Heart left ventricle (tissue), 16 donors: ENCODE results near the gene NSUN2. TPM values are rescaled to one million over a fixed set of nuclear protein-coding genes. Genes with fewer than 3 reads are reported as not detected.

Source experiments
- ATAC-seq, 4 donors: fragments of 200-7000 bp; cut with Tn5 transposase; one replicate each; pipeline ENCODE4 v1.9.1; 2020 to 2022; ENCODE audit warnings: moderate library complexity in 4 of 4, mild to moderate bottlenecking in 3 of 4, moderate number of reproducible peaks in 1 of 4
- DNase-seq, 5 donors: peaks; one replicate each; pipeline ENCODE4 v3.0.0-alpha.2; 2020
- H3K27ac ChIP-seq, 12 donors: fragments of 200-600 bp; sonication (generic) in 4 of 12; one replicate each; pipeline versions ENCODE4 v1.5.0 to v1.8.0; 2016 to 2022; ENCODE audit warnings: mild to moderate bottlenecking in 2 of 12
- H3K27me3 ChIP-seq, 9 donors: fragments of 200-600 bp; sonication (generic) in 2 of 9; one replicate each; pipeline versions ENCODE4 v1.5.1 to v1.8.0; 2016 to 2022; ENCODE audit warnings: mild to moderate bottlenecking in 3 of 9
- H3K36me3 ChIP-seq, 9 donors: fragments of 200-600 bp; sonication (generic) in 2 of 9; one replicate each; pipeline versions ENCODE4 v1.5.0 to v1.8.0; 2018 to 2022; ENCODE audit warnings: mild to moderate bottlenecking in 2 of 9
- H3K4me1 ChIP-seq, 12 donors: fragments of 200-600 bp; sonication (generic) in 4 of 12; one replicate each; pipeline versions ENCODE4 v1.5.0 to v1.8.0; 2016 to 2022; ENCODE audit warnings: mild to moderate bottlenecking in 3 of 12
- H3K4me3 ChIP-seq, 12 donors: fragments of 200-600 bp; sonication (generic) in 4 of 12; one replicate each; pipeline versions ENCODE4 v1.5.0 to v1.8.0; 2017 to 2022; ENCODE audit warnings: mild to moderate bottlenecking in 9 of 12, moderate library complexity in 4 of 12
- H3K9me3 ChIP-seq, 12 donors: fragments of 200-600 bp; sonication (generic) in 4 of 12; one replicate each; pipeline versions ENCODE4 v1.5.0 to v1.8.0; 2016 to 2022; ENCODE audit warnings: mild to moderate bottlenecking in 1 of 12
- POLR2A ChIP-seq, 2 donors: fragments of 450-650 bp; IDR thresholded peaks; one replicate each; pipeline ENCODE4 v1.6.1; 2017; ENCODE audit warnings: antibody characterized with exemption in 2 of 2, mild to moderate bottlenecking in 2 of 2, moderate library complexity in 2 of 2
- WGBS, 4 donors: extraction: QIAGEN DNeasy Blood & Tissue Kit in 2 of 4; methylation state at CpG; one replicate each; pipeline versions ENCODE4 v1.1.5 to v1.1.7; 2013 to 2018; 5-methylcytosine and 5-hydroxymethylcytosine counted together
- intact Hi-C, 10 donors: fragments of 100-400 bp; cut with DNase I; formaldehyde crosslinking; loops; one replicate each; pipeline versions ENCODE4 v1.11.1 to v1.14.2; 2022
- polyA plus RNA-seq, 2 donors: library from polyadenylated mRNA; stranded (reverse); fragments of 200-250 nt; gene quantifications; one replicate each; pipeline ENCODE4 v1.2.3, GENCODE V29; 2013
- total RNA-seq, 9 donors: library from RNA; depleted of rRNA in 2 of 9; stranded (reverse); fragments of >200 nt in 2 of 9; fragmentation: NEBNext Ultra II Directional in 3 of 9; extraction: Animal tissue kit (Norgen Biotek cat#: 25700) in 3 of 9; gene quantifications; one replicate each; pipeline versions ENCODE4 v1.1.0 to v1.2.4, GENCODE V29; 2016 to 2023
- TF ChIP-seq, protein P1 (sequence below), 12 donors: fragments of 200-600 bp; sonication (generic) in 4 of 12; IDR thresholded peaks; one replicate each; pipeline versions ENCODE4 v1.5.0 to v1.8.0; 2018 to 2022; ENCODE audit warnings: antibody characterized with exemption in 12 of 12, mild to moderate bottlenecking in 5 of 12
- donor health status: ischemic (EF 13 %, LVEDD 7.1; RV severe dilation, severe dysfunction).
- donor health status: healthy with polysubstance abuse.
- donor health status: DM: no; HTN: yes; CAD: no.
- donor health status: DM: no; HTN: no; CAD: no.
- donor health status: ischemic (EF 25% LVEDD 6.9; RV normal size, moderate dysfunction).
- donor health status: ischemic (EF 25% LVEDD 5.7; RV mildly dilated, moderate dysfunction).
- donor health status: healthy.
- donor health status: DM: yes; HTN: yes; CAD: no.
- donor health status: ischemic (EF 35%, LVEDD 5.7; RV mildly dilated, moderate dysfunction).
- donor health status: nonischemic (EF 11% LVEDD 7.7; RV severe dilation, severe dysfunction).
- donor health status: DM: yes; HTN: yes; CAD: no.
- donor health status: PGD.
- donor health status: ischemic (EF 29% LVEDD 5.4; RV normal size, mild dysfunction).
- donor health status: nonischemic (EF 23%, LVEDD 6.1; RV moderate dilation, normal function).

NSUN2 gene
- total and polyA plus RNA-seq, 11 donors: 21.9 to 42.7 (median 34.0) TPM

DNA sequence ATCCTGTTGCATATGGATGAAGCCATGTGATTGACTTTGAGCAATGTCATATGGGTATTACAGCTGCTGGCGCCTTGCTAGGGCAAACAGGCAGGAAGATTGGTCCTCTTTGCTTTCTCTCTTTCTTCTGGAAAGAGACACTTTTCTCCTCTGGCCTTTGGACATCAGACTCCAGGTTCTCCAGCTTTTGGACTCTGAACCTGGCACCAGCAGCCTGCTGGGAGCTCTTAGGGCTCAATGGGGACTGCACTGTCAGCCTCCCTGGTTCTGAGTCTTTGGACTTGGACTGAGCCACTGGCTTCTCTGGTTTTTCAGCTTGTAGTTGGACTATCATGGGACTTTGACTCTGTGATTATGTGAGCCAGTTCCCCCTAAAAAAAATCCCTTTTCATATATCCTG, 45.5 kb upstream of the NSUN2 start:
- Histone ChIP-seq H3K4me1 (no peaks in the 10 kb centered on the region), H3K27me3 (peaks cover 0 to 4% (median 0%) of the 10 kb centered on the region in 9 donors), H3K27ac (no peak overlapping the region), H3K4me3 (no peak overlapping the region), H3K36me3 (no peaks in the 10 kb centered on the region), H3K9me3 (peaks cover 0 to under 1% (median 0%) of the 10 kb centered on the region in 12 donors)
- TF ChIP-seq POLR2A (IDR thresholded peaks at IDR 0.05): no peak
- TF ChIP-seq, protein P1, sequence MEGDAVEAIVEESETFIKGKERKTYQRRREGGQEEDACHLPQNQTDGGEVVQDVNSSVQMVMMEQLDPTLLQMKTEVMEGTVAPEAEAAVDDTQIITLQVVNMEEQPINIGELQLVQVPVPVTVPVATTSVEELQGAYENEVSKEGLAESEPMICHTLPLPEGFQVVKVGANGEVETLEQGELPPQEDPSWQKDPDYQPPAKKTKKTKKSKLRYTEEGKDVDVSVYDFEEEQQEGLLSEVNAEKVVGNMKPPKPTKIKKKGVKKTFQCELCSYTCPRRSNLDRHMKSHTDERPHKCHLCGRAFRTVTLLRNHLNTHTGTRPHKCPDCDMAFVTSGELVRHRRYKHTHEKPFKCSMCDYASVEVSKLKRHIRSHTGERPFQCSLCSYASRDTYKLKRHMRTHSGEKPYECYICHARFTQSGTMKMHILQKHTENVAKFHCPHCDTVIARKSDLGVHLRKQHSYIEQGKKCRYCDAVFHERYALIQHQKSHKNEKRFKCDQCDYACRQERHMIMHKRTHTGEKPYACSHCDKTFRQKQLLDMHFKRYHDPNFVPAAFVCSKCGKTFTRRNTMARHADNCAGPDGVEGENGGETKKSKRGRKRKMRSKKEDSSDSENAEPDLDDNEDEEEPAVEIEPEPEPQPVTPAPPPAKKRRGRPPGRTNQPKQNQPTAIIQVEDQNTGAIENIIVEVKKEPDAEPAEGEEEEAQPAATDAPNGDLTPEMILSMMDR (IDR thresholded peaks at IDR 0.05): no peak
- ATAC-seq: no peak
- no peak for DNase-seq
- WGBS, 4 donors: 67 to 94% (median 86%) methylated on average over 1 of the region's 1 CpG
- intact Hi-C loops: no loop called here

DNA sequence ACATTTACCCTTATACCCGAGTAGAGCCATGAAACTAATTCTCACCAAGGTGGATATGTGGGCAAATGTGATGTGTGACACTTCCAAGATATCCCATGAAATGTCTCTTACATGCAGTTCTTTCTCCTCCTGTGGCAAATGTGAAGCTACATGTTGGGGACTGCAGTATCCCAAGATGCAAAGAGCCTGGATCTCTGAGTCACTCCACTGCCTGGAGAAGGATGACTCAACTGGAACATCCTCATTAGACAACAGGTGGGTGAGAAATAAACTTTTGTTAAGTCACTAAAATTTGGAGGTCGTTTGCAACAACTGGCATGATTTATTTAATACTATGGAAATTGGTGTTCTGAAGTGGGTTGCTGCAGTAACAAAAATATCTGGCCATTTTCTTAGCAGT, 43.9 kb upstream of the NSUN2 start:
- DNase-seq: no peak
- Histone ChIP-seq H3K4me1 (no peaks in the 10 kb centered on the region), H3K4me3 (no peak overlapping the region), H3K9me3 (peaks cover 0 to 4% (median 0%) of the 10 kb centered on the region in 12 donors), H3K27ac (no peak overlapping the region), H3K36me3 (no peaks in the 10 kb centered on the region), H3K27me3 (no peaks in the 10 kb centered on the region)
- WGBS, 4 donors: 74 to 87% (median 86%) methylated on average over 2 of the region's 2 CpGs
- TF ChIP-seq, protein P1 (IDR thresholded peaks at IDR 0.05): no peak
- TF ChIP-seq POLR2A (IDR thresholded peaks at IDR 0.05): no peak
- intact Hi-C loops: no loop called here
- no peak for ATAC-seq

DNA sequence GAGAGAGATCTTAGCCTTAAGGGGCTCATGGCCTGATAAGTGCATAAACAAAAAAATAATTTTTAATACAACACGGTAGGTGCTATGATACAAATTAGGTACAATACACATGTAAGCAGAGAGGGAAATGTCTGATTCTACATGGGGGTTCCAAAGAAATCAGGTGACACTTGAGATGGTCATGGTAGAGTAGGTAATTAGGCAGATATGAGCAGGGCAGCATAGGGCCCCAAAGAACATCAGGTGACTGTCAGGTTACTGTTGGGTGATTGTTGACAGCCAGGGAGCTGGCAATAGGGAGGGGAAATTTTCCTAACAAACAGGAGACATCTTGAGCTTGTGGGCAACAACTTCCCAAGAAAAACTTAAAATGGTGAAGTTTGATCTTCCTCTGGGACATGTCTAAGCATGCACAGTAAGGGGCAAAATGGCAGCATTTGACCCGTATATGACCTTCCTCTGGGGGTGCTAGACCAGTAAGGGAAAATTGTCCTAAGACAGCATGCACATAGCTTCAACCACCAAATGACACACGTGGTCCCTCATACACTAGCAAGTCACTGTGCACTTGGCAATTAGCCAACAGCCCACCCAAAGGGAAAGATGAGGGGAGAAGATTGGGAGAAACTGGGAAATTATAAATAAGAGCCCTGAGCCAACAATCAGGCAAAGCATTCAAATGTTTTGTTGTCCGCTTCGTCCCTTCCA, 43.1 kb upstream of the NSUN2 start:
- ATAC-seq: no peak
- Histone ChIP-seq H3K9me3 (peaks cover 0 to 4% (median 0%) of the 10 kb centered on the region in 12 donors), H3K36me3 (no peaks in the 10 kb centered on the region), H3K27me3 (no peaks in the 10 kb centered on the region), H3K27ac (no peak overlapping the region), H3K4me1 (no peaks in the 10 kb centered on the region), H3K4me3 (no peak overlapping the region)
- intact Hi-C loops: no loop called here
- DNase-seq: no peak
- TF ChIP-seq, protein P1 (IDR thresholded peaks at IDR 0.05): no peak
- TF ChIP-seq POLR2A (IDR thresholded peaks at IDR 0.05): no peak
- WGBS, 4 donors: 87 to 97% (median 92%) methylated on average over 5 of the region's 5 CpGs

DNA sequence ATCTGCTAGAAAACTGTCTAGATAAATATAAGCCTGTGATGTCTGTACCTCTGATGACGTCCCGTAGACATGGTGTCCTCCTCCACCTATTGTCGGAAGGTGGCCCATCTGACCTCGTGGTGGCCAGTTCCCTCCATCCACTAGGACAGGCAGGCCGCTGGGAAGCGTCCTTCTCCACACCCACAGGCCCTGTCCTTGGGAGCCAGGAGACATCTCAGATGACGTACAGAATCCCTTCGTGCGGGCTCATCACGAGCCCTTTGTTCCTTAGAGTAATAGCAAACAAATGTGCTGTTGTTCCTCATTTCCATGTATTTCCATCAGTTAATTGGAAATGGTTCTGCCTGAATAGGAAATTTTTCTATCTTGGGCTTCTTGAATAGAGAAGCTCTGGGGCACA, 42.0 kb upstream of the NSUN2 start:
- no peak overlapping the region for H3K27ac ChIP-seq
- H3K4me3 ChIP-seq: no peak overlapping the region
- no peak for DNase-seq
- H3K4me1 ChIP-seq: no peaks in the 10 kb centered on the region
- H3K36me3 ChIP-seq: peaks cover 0 to 8% (median 0%) of the 10 kb centered on the region in 9 donors
- intact Hi-C loops: no loop called here
- no peaks in the 10 kb centered on the region for H3K27me3 ChIP-seq
- no peak for TF ChIP-seq POLR2A (IDR thresholded peaks at IDR 0.05)
- TF ChIP-seq, protein P1 (IDR thresholded peaks at IDR 0.05): no peak
- no peak for ATAC-seq
- WGBS, 4 donors: 94 to 98% (median 96%) methylated on average over 10 of the region's 10 CpGs
- H3K9me3 ChIP-seq: peaks cover 0 to 4% (median 0%) of the 10 kb centered on the region in 12 donors
